Uterus (tissue), 2 donors: ENCODE results near the gene CCDC124.

Experiments
- CTCF ChIP-seq, 4 experiments: fragments of 200-600 bp in 2 of 4; fragments of 450-650 bp in 2 of 4; sonication (generic) in 2 of 4; IDR thresholded peaks; one replicate each; pipeline ENCODE4 v1.5.1; 2016 to 2019; ENCODE audit warnings: antibody characterized with exemption in 4 of 4, mild to moderate bottlenecking in 2 of 4, moderate library complexity in 1 of 4
- POLR2A ChIP-seq, 2 donors: fragments of 450-650 bp; IDR thresholded peaks; one replicate each; pipeline ENCODE4 v1.6.1; 2016; ENCODE audit warnings: antibody characterized with exemption in 2 of 2, mild to moderate bottlenecking in 1 of 2, moderate library complexity in 1 of 2

GRCh38 chr19:17981611-17982010 lies 48.8 kb downstream of the CCDC124 start:
- TF ChIP-seq POLR2A (IDR thresholded peaks at IDR 0.05), result no peak
- TF ChIP-seq CTCF (IDR thresholded peaks at IDR 0.05), result no peak
